Medulla oblongata (tissue), 1 donor: Measurements from ENCODE around the gene RHBDL1.
A peak's percentile ranks its signal among the peaks of the same experiment; 100 is the strongest.
"Not testable (repeated sequence)": the region's sequence is repeated elsewhere in the genome, so short reads cannot be mapped to it uniquely, and the experiment has no call there.

Source experiments
- DNase-seq: peaks from one replicate; pipeline ENCODE4 v3.0.0-alpha.2; 2015; ENCODE audit errors: extremely low spot score

Gene RHBDL1

DNA sequence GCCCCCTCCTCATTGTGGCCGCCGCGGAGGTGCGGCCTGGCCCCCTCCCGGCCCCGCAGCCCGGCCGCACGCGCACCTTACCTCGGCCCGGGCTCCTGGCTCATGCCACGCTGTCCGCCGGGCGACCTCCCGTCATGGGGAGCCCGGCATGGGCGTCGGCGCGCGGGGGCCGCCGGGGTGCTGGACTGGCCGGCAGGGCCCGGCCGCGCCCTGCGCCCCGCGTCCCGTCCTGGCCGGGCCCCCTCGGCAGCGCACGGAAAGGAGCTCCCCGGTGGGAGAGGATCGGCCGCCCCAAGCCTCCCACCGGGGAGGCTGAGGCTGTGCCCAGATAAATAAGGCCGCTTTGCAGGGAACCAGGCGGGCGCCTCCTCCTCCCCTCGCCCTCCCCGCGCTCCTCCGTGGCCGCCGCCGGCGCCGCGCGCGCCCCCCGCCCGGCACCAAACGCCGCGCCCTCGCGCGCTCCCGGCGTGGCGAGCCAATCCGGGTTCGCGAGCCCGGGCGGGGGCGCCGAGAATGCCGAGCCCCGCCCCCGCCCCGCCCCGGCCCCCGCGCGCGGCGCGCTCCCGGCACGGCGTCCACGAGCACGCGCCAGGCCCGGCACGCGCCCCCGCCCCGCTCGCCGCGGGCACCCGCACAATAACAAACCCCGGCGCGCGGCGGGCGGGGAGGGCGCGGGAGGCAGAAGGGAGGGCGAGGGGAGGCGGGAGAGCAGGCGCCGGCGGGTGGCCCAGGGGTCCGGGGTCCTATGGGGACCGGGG is 30.1 kb downstream of the RHBDL1 start, which contains the start of gene FBXL16:
FBXL16 (minus strand) TSS at position 371 of the 758 bp plus-strand sequence. CDS start 8,396 bp downstream, outside the sequence.
- DNase-seq, result peak; percentile 59

DNA sequence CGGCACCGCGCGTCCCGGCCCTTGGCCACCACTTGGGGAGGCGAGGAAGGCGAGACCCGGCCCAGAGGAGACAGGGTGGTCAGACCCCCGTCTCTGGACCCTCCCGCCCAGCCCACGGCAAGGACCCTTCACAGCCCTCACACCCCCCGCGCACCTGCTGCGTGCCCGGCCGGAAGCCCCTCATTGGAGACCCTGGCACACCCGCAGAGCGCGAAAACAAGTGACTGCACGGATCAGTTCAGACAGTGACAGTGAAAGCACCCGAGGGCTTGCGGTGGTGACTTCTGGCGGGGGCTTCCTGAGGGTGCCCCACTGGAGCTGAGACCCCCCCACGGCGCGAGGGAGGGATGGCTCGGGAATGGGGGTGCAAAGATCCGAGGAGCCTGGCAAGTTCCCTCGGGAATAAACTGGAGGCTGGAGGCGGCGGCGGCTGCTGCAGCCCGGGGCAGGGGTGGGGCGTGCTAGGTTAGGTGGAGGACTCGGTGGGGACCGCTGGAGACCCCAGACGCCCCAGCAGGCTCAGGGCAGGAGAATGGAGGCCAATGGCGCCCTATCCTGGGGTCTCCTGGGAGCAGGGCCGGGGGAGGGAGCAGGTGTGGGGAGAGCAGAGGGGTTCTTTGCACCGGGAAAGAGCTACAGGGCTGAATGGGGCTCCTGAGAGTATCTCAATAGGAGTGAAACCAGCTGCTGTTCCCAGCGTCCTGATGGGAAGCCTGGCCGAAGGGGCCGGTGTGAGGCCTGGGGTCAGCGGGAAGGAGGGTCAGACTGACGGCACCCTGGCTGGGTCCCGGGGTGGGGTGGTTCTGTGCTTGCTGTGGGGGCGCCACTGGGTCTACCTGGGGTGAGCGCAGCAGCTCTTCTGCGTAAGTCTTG is 31.0 kb downstream of the RHBDL1 start:
- no peak for DNase-seq

DNA sequence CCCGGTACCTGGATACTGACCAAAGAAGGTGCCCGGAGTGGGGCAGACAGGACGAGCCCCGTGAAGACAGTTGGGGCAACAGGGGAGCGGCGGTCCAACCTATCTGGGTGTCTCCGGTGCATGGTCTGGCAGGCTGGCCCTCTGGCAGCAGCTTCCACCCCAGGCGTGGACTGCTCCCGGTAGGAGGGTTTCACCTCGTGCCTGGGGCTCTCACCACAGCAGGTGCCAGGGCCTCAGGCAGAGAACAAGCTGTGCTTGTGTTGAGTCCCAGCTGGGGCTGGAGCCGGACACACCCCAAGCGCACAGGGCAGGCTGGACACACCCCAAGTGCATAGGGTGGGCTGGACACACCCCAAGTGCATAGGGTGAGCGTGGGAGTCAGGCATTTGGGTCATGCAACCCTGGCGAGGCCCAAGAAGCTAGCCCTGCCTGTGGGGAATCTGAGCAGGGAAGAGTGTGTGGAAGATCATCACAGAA is 31.6 kb downstream of the RHBDL1 start:
- no peak for DNase-seq

DNA sequence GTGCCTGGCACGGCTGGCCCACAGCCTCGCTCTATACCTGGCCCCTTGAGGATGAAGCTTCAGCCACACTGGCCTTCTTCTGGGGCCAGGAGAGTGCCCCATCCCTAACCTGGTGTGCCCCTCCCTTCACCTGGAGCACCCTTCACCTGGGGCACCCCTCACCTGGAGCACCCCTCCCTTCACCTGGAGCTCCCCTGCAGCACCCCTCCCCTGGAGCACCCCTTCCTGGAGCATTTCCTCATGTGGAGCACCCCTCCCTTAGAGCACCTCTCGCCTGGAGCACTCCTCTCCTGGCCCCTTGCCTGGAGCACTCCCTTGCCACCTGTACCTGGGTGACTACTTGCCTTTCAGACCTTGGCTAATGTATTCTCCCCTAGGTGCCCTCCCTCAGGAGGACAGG is 32.5 kb downstream of the RHBDL1 start:
- no peak for DNase-seq

DNA sequence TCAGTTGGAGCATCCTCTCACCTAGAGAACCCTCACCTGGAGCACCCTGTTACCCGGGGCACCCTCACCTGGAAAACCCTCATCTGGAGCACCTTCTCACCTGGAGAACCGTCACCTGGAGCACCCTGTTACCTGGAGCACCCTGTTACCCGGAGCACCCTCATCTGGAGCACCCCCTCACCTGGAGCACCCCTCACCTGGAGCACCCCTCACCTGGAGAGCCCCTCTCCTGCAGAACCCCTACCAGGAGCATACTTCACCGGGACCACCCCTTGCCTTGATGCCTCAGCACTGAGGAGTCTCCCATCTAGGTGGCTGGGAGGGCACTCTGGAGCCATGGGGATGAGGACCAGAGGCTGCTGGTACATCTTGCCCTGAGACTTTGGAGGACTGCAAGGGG is 33.5 kb downstream of the RHBDL1 start:
- DNase-seq, result no peak

DNA sequence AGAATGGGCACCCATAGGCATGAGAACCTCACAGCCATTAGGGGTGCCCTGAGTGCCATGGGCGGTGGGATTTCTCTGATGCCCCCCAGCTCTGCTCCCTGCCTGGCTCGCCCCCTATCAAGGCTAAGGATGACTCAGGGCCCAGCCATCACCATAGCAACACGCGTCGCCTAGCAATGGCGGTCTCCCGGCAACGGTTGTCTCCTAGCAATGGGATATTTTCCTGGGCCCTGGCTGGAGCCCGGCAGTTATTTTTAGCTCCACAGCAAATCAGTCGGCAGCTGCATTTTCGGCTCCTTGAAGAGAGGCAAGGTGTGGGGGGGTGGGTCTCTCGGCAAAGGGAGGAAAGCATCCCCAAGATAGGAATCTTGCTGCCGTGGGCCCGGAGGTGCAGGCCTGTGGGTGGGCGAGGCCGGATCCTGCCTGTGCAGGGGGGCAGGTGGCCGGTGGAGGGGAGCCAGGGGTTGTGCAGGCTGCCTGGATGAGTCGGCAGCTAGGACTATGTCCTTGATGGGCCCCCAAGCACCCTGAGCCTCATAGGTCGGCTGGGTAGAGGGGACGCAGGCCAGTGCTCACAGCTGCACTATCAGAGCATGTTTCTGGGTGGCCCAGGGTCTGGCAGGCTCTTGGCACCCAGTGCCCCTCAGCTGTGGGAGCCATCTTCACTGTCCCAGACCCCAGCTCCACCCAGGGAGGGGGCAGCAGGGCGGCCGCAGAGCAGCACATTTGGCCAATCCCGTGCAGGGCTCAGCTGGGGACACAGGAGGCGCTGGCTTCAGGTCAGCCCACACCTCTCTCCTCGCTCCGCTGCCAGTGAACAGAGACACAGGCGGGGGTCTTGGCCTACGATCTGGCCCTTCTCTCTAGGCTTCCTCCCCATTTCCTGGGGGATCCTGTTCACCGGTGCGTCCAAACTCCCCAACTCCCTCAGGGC is 34.4 kb downstream of the RHBDL1 start:
- DNase-seq, result peak; percentile 90

DNA sequence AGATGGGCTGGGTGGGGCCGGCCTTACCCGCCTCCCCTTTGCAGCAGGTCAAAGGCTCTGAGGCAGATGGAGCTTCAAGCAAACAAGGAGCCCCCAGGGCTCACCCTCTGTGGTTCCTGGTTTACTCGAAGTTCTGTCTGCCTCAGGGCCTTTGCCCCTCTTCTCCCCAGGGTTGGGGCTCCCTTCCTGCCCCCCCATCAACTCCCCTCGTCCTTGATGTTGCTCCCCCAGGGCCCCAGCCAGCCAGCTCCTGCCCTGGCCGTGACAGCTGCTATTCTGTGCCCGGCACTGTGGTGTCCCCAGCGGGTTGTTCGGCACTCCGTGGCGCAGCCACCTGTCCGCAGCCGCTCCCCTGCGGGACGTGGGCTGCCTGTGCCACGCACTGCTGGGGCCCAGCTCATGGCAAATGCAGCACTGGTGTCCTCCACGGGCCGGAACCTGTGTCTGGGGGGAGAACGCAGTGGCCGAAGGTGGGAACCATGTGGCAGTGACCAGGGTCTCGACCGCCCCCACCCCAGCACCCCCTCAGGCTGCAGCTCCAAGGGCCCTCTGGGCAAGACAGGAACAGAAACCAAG is 35.1 kb downstream of the RHBDL1 start:
- no peak for DNase-seq

DNA sequence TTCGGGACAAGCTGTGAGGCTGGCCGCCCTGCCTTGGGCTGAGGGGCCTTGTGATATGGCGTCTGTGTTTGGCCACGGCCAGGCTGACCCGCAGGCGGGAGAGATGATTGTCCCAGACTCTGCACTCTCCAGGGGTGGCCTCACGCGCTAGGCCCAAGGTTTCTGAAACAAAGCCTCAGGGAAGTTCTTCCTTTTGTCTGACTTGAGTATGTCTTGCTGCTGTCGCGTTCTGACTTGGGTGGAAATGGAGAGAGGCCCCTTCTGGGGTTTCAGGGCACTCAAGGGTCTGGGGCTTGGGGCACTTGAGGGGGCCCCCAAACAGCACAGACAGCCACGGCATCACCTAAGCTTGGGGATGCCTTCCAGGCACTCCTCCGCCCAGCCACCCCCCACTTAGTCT is 35.6 kb downstream of the RHBDL1 start:
- DNase-seq, result no peak

DNA sequence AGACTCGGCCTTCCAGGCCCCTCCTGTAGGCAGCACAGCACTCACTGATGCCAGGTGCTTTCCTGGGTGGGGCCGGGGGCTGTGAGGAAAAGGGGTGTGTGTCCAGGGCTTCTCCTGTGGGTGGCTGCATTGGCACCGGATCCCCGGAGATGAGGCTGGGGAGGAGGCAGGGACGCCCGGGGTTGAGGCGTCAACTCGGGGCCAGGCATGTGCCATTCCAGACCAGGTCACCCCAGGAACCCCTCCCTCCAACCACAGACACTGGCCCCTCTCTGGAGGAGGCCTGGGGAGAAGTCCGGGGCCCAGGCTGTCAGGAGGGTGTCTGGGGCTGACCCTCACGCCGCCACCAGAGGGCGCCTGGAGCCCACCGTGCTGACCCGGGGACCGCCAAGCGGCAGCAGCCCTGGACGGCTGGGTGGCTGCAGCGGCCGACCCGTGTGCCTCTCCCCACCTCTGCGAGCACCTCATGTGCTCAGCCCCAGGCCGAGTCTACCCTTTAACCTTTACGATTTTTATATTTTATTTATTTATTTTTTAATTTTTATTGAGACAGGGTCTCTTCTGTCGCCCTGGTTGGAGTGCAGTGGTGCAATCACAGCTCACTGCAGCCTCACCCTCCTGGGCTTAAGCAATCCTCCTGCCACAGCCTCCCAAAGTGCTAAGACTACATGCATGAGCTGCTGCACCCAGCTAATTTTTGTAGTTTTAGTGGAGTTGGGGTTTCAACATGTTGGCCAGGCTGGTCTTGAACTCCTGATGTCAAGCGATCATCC is 36.3 kb downstream of the RHBDL1 start:
- peak; percentile 77 for DNase-seq

DNA sequence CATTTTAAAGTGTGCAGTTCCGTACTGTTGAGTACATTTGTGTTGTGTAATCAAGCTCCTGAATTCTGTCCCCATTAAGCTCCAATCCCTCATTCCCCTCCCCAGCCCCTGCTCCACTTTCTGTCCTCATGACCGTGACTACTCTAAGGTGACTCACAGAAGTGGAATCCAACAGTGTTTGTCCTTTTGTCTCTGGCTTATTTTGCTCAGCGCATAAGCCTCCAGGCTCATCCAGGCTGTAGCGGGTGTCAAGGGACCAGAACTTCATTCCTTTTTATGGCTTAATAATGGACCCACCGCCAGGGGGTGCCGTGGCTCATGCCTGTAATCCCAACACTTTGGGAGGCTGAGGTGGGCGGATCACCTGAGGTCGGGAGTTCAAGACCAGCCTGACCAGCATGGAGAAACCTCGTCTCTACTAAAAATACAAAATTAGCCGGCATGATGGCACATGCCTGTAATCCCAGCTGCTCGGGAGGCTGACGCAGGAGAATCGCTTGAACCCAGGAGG is 37.3 kb downstream of the RHBDL1 start:
- not testable (repeated sequence) for DNase-seq

DNA sequence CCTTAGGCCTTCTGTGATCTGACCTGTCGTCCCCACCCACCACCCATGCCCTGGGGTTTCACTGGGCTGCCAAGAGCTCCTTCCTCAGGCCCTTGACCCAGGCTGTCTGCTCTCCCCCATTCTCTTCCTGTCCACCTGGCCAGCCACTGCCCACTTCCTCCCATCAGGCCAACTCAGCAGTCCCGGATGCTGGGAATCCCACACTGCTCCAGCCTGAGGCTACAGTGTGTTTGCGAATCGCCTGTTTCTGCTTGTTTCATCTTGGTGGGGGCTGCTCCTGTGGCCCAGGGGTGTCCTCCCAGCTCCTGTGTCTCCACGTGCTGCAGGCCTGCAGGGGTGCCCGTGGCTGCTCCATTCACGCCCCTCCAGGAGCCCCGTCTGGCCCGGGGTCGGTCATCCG is 38.6 kb downstream of the RHBDL1 start:
- no peak for DNase-seq

DNA sequence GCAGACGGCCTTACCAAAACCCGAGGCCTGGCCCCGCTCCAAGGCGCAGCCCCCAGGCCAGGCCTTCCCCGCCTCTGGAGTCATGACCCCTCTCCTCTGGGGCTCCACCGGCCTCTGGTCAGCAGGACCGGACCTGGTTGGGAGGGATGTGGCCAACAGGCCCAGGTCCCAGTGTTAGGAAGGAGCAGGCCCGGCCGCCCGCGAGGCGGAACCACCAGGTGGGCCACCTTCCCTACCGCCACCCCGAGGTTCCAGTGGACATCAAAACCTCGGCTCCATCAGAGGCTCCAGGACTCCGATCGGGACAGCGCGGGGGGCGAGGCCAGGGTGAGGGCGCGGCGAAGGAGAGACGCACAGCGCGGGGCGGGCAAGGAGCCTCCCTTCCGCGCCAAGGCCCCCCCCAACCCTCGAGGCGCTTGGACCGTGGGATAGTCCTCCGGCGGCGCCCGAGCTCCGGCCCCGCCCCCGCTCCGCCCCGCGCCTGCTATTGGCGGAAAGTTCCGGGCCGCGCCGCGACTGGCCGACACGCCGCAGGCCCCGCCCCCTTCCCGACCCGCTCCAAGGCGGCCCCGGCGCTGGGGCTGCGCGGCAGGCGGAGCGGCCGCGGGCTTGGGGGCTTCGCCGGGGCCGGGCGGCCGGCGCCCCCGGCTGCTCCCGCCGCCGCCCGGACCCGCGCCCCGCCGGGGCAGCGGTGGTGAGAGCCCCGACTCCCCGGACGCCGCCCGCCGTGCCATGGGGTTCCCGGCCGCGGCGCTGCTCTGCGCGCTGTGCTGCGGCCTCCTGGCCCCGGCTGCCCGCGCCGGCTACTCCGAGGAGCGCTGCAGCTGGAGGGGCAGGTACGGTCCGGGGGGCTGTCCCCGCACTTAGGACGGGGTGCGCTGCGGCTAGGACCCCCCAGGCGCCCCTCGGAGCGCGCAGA is 39.3 kb downstream of the RHBDL1 start, which contains the start of gene METRN:
METRN (plus strand) TSS at position 561 of the 919 bp plus-strand sequence; CDS start at position 733, 172 bp downstream.
- peak; percentile 91 for DNase-seq

DNA sequence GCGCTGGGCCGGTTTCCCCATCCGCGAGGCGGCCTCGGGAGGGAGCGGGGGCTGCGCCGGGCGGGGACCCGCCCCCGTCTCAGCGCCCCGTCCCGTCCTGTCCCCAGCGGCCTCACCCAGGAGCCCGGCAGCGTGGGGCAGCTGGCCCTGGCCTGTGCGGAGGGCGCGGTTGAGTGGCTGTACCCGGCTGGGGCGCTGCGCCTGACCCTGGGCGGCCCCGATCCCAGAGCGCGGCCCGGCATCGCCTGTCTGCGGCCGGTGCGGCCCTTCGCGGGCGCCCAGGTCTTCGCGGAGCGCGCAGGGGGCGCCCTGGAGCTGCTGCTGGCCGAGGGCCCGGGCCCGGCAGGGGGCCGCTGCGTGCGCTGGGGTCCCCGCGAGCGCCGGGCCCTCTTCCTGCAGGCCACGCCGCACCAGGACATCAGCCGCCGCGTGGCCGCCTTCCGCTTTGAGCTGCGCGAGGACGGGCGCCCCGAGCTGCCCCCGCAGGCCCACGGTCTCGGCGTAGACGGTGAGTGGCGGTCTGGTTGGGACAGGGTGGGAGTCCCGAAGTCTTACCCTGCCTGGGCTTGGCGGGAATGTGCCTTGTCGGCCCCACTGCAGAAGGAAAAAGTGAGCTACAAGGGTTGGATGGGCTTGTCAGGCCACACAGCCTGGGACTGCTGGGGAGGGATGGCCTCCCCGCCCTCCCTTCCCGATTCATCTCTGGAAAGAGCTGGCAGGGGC is 40.2 kb downstream of the RHBDL1 start:
- no peak for DNase-seq

DNA sequence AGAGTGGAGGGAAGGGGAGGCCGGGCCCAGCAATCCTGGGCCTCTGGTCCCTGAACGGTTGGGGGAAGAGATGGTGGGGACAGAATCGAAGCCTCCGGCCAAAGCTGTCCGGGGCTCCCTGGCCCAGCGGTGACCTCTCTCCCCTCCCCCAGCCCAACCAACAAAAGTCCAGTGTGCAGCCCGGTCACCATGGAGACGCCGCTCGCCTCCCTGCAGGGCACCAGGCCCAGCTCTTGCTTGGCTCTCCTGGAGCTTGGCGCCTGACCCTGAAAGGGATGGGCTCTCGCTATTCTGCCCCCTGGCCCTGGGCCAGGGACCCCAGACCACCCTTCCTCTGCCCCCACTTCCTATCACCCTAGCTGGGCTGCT is 40.7 kb downstream of the RHBDL1 start:
- peak; percentile 96 for DNase-seq

DNA sequence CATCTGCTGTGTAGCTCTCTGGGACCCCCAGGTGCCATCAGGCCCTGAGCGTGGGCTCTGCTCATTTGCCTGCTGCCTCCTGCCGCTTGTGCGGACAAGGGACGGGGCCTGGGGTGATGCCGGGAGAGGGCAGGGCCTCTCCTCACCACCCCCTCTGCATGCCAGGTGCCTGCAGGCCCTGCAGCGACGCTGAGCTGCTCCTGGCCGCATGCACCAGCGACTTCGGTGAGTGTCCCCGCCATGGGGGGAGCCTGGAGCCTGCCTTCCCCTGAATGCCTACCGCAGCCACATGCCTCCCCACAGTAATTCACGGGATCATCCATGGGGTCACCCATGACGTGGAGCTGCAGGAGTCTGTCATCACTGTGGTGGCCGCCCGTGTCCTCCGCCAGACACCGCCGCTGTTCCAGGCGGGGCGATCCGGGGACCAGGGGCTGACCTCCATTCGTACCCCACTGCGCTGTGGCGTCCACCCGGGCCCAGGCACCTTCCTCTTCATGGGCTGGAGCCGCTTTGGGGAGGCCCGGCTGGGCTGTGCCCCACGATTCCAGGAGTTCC is 41.4 kb downstream of the RHBDL1 start:
- DNase-seq, result no peak

DNA sequence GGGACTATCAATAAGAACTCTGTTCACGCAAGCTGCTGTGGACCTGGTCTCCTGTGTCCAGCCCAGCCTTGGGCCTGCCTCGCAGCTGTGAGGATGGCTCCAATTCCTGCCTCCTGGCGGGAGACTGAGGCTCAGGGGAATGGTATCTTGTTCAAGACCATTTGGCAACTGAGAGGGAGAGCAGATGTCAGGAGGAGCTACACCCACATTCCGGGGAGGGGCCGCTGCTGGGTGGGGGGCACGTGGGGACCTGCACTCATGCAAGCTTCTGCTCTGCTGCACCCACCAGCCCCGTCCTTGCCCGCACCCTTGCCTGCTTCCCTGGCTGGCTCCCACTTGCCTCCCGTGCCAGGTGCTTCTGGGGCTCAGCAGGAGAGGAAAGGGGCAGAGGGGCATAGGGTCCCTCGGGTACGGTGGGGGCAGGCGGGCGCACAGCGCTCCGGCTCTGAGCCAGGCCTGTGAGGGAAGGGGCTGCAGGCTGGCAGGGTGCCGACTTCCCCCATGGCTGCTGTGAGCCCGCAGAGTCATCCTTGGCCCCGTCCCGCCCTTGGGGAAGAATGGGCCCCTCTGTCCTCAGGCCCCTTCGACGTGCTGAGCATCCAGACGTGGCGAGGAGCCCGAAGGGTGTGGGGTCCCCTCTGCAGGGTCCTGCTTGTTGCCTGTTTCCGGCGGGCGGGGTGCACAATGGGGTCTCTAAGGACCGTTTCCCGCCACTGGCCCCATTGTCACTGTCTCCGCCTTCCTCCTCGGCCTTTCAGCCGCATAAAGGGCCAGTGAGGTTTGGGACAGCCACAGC is 42.2 kb downstream of the RHBDL1 start:
- no peak for DNase-seq

DNA sequence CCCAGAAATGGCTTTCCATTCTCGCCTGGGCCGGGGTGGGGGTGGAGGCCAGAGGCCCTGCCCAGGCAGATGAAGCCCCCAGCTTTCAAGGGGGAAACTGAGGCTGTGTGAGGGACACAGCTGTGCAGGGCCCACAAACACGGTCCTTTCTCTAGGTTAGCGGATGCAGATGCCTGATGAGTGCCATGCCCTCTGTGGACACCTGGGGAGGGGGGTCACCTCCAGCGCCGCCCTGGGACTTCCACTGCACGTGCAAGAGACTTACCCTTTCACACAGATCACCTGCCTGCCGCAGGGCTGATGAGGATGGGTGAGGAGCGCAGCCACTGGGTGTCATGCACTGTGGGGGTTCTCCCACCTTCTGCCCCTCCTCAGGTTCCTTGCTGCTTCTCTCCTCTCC is 42.9 kb downstream of the RHBDL1 start:
- no peak for DNase-seq
